ENCODE measurements around the gene FOXN3. TPM values are rescaled to one million over a fixed set of nuclear protein-coding genes. Genes with fewer than 3 reads are reported as not detected.
"Not testable (repeated sequence)": the region's sequence is repeated elsewhere in the genome, so short reads cannot be mapped to it uniquely, and the experiment has no call there.

The FOXN3 gene
- total RNA-seq, 1 donor from 2014 or later: 64.3 TPM

DNA sequence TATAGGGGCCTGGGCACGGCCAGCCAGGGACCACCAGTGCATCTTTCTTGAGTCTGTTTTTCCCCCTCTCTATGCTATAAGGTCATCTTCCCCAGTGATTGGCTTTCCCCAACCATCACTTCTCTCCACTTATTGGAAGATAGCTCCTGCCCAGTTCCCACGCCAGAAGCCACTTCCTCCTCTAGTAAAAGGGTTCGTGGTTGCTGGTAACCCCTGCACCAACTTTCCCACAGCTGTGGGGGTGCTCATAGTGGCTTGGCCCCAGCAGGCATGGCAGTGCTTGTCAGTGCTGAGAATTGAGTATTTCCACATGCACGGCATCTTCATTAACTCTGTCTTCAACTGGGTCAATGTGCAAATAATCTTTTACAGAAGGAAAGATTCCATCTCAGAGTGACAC is 215.4 kb downstream of the FOXN3 start:
- no peak for DNase-seq (ENCODE audit: low spot score)

DNA sequence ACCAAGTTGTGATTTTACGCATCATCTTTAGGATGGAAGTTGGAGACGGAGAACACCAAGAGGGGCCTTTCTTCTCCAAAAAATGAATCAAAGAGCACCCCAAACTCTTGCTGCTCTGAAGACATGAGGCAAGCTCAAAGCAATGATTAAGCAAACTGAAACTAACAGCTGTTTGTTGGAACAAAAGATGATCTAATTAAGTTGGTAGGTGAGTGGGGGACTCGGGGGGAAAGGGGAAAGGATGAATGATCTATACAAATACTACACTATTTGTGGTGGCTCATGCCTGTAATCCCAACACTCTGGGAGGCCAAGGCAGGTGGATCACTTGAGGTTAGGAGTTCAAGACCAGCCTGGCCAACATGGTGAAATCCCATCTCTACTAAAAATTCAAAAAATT is 217.7 kb downstream of the FOXN3 start:
- not testable (repeated sequence) for DNase-seq (ENCODE audit: low spot score)

DNA sequence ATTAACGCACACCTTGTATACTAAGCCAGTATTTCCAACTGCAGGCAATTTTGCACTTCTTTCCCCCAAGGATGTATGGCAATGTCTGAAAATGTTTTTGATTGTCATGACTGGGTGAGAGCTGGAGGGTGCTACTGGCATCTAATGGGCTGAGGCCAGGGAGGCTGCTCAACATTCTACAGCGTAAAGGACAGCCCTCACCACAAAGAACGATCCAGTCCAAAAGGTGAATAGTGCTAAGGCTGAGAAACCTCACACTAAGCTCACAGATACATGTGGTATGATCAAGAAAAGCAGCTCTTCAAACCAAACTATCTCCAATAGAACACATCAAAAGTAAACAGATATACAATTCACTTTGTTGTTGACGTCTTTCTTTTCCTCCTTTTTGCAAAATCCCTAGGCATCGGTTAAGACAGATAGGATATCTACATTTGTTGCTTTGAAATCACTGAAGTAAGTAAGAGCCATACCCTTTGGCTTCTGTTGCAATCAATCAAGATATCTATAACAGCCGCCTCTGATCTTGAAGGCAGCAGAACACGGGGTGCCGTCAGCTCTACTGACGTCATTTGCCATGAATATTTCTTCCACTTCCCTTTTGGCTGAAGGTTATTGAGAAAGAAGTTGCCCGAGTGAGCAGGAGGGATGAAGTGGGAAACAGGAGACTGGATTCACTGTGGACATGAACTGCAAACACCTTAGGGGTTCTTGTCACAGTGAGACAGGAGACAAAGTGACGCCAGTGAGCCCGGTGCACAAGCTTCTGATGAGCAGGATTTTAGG is 218.3 kb downstream of the FOXN3 start:
- DNase-seq (ENCODE audit: low spot score): peak; percentile 52

DNA sequence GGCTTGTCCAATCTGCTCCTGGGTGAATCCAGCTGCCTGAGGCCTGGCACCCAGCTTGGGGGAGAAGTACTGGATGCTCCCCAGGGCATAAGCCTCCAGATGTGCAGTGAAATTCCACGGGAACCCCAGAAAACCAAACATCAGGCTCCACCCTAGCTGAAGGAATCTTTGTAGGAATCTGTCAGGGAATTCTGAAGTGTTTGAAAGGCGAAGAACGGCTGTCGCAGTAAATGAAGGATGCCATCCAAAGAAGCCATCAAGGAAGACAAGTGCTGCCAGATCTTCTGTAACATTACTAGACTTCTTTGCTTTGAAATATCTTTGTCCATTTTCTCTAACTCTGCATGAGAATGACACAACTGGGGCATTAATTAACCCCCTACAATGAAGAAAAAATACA is 219.4 kb downstream of the FOXN3 start:
- no peak for DNase-seq (ENCODE audit: low spot score)

DNA sequence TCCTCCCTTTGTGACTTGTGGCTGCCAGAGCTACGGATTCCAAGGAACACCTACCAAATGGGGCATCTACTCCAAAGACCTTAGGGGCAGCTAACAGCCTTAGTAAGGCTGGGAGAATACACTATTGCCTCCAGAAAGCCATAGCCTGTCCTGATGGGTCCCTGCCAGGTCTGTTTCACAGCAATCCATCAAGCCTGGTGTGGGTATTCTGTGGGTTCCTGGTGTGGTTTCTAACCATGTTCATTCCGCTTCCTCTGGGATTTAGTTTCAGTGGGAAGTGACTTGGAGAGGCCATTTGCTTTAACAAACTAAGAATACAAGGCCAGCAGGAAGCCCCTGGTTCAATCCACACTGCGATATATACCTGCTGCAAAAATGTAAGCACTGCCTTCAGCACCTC is 220.5 kb downstream of the FOXN3 start:
- DNase-seq (ENCODE audit: low spot score): no peak

DNA sequence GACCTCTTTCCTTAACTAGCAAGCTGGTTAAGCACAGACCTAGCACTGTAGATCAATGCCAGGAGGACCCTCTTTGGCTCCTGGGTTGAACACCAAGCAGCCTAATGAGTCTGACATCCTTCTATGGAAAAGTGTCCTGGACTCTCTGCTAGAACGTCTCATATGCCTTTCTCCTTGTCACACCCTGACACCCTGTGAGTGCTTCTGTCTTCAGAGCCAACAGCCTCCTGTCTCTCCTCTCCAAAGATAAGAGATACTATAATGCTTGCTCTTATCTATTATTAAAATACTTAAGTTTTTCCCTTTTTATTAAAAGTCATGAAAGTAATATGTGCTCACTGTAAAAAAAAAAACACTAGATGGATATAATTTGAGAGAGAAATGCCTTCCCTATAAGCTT is 222.7 kb downstream of the FOXN3 start:
- no peak for DNase-seq (ENCODE audit: low spot score)

DNA sequence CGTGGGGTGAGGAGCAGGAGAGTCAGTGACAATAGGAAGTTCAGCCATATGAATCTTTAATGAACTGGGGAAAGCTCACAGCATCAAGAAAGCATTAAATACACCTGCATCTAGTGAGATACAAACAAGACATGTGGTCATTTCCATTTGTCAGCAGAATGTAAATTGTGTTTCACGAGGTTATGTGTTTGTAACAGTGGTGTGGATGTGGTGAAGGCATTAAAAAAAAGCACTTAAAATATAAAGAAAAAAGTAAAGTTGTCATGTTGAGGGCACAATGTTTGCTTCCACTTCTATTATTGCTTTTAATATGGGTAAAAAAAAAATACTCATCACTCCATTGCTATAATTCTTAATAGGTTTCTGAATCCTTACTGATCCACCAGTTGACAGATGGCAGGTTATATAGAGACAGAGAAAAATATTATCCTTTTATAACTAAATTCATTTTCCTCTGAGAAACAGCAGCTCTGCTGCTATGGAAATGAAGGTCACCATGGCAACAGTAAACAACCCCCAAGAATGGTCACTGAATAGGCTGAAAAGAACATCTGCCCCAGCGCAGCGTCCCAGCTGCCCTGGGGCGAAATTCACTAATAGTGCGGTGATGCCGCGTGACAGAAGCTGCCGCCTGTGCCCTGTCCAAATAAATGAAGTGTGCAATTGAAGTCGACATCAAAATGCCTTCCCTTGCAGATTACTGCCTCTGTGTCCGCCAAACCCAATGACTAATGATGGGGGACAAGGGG is 226.1 kb downstream of the FOXN3 start:
- no peak for DNase-seq (ENCODE audit: low spot score)

DNA sequence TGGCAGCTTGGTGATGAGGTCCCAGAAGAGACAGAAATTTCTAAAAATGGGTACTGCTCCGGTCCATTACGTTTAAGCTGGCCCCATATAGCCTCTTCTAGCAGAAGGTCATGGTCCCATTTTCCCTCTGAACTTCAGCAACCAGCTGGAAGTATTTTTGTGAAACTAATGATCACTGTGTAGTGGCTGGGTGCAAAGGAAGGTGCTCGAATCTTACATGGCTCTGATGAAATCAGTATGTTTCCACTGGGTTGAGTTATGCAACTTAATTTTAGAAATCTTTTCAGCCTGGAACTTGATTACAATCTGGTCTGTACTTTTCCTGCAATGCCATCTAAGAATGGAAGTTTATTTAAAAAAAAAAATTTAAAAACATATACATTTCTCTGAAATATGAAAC is 228.5 kb downstream of the FOXN3 start:
- no peak for DNase-seq (ENCODE audit: low spot score)

DNA sequence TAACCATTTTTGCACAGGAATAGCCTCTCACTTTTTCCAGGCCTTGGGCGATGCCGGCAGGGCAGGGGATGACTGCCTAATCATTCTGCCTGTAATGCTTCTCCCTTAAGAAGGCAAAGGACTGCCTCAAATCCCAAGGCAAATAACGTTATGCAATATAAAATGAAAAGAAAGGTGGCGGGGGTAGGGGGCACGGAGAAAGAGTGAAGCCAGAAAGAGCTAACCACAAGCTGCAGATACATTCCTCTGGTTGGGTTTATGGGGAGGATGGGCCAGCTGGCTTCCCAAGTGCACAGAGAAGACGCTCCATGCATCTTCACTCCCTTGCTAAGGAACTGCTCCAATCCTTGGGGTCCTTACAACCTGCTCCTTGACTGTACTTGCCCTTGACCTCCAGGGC is 229.5 kb downstream of the FOXN3 start:
- DNase-seq (ENCODE audit: low spot score): no peak

DNA sequence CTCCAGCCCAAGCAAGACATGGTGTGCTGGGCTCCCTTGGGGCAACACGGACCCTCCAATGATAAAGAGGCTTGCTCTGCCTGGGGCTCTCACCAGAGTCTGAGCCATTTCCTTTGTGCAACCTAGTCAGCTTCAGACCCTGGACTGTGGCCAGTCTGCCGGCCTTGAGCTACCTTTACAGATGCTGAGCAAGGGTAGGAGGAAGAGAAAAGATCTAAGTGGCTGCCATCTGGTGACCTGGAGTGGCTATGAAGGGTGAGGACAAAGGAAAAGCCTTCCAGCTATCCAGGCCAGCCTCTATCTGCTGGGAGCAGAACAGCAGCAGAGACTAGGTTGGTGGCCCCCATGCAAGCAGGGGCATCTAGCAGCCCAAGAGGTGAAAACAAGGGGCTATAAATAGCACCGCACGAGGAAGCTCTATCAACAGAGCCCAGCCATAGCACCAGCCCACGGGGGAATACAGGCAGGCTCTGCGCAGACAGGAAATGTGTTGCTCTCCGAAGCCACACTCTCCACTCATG is 230.1 kb downstream of the FOXN3 start:
- no peak for DNase-seq (ENCODE audit: low spot score)

DNA sequence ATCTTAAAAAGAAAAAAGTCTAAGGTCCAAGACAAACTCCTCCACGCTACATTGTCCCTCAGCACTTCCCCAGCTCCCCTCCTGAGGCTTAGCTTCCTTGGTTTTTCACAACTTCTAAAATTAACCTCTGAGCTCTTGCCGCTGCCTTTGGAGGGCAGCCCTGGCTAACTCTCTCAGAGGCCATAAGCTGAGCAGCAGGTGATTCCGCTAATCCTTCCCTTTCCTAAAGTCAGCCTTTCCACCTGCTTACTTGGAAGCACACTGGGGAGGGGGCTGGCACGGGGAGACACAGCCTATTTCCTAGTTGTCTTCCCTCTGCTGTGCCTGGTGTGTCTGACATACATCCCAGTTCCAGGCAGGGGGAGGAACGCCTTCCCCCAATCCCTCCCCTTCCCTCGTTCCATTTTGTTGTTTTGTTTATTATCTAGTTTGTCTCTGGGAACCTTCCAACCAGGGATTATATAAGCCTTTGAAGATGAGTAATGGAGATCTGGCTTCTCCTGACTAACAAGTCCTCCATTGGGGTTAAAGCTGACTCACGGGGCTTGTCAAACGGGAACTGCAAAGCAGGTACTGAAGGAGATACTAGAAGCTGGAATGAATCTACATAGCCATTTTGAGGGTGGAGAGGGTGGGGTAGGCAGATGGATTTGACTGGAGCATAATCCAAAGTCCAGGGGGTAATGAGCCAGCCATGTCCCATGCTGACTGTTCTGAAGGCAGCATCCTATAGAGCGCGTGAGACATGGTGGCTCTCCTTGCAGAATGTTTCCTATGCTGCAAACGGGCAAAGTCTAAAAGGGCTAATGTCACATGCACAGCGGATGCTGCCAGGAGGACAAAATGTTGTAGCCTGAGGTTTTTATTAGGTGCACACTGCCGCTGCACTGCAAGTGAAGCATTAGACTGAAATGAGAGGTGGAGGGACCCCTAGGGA is 230.8 kb downstream of the FOXN3 start:
- peak; percentile 90 for DNase-seq (ENCODE audit: low spot score)

DNA sequence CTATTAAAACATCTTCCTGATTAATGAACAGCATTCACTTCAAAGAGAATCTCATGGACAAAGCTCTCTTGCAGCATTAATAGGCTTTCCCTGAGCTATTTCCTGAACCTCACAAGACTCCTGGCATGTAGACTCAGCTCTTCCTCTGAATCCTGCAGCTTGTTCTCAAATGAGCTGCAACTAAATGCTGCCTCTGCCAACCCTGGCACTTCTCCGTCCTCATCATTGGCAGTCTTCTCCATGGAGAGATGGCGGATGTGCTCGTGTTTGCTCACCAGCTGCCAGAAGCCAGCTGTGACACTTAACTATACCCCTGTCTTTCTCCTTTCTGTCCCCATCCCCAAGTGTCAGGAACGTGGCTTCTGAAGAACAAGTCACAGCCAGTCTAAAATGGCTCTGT is 232.1 kb downstream of the FOXN3 start:
- peak; percentile 47 for DNase-seq (ENCODE audit: low spot score)

DNA sequence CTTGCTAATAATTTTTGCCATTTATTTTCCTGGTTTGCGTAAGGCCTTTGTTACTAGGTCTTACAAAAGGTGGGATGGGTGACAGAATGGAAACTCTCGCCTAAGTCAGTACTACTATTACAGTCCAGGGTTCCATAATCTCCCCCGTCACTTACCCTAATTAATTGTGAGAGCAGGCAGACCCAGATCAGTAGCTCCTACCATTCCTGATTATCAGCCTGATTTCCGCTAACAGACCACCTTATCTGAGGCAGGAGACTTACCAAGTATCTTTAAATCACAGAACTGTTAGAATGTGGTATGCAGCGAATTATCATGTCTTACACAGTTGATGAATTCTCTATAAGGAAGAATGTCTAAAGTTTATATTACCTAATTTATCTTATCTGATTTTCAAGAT is 234.7 kb downstream of the FOXN3 start:
- no peak for DNase-seq (ENCODE audit: low spot score)

DNA sequence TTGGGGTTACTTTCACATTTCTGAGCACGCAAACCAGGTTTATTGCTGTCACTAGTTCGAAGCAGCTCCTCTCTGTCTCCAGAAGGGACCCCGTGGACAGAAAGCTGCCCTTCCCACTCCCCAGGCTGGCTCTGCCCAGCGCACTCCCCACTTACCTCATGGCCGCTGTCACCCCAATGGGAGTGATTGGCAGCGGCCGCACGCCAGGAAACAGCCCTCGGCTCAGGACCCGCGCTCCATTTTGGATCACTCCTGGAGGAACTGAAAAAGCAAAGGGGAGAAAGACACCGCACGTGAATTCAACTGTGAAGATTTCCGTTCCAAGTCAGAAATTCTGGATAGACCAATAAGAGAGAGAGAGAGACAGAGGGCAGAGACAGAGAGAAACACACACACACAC is 236.5 kb downstream of the FOXN3 start:
- DNase-seq (ENCODE audit: low spot score): no peak

DNA sequence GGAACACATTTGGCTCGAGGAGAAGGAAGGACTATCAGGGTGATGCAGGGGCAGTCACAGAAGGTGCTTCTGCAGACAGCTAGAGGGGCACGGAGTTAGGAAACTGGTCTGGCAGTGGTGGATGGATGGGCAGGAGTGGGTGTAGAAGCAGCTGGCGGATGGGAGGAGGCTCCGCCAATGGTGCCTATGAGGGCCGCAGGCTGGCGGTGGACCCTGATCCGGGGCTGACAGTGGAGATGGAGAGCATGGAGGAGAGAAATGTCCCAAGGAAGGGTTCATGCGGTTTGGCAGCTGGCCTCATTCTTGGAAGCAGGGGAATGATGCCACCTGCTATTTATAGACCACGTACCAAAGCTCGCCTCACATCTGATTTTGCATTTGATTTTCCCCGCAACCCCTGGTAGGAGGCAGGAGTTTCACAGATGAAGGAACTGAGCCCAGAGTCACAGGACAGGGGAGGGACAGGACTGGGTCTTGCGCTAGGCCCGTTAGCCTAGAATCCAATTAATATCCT is 237.1 kb downstream of the FOXN3 start:
- no peak for DNase-seq (ENCODE audit: low spot score)

DNA sequence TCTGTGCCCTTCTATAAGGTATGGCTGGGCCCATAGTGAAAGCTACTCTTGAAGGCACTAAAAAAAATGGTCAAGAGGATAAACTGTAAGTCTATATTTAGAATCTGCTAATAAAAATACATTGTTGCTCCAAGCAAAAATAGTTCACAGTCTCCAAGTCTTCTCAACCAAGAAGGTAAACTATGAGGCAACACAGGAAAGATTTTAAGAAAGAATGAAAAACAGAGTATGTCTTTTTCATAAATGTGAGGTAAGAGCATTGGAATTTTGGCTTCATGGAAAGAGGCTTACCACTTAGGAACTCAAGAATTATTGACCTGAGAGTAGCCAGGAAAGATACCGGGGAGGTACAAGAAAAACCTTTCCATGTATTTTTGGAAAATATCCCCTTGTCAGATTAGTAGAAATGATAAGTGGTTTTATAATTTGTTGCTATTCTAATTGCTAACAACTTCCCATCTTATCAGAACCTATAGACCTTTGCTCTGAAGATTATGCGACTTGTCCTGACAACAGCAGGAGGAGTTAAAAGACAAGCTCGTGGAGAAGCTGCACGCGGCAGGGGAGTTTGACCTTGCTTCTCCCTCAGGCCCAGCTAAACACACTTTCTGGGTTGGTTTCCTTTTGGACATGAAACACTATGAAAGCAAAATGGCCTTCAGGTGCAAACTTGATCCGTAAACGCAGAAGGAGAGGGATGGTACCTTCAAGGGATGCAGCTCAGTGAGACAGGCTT is 238.1 kb downstream of the FOXN3 start:
- no peak for DNase-seq (ENCODE audit: low spot score)

DNA sequence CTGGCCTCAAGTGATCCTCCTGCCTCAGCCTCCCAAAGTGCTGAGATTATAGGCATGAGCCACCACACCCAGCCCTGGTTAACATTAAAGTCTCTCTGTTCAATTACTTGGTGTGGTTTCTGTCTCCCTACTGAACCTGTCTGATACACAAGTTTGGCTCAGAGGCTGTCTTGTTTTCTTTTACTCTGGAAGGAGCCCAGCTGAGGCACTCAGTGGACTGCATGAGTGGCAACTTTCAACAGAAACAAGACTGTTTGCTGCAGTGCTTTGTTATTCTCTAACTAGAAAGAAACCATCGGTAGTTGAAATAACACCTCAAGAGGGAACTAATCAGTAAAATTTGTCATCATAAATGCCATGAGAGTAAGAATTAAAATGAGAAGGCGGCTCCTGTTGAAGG is 238.7 kb downstream of the FOXN3 start:
- DNase-seq (ENCODE audit: low spot score): no peak

DNA sequence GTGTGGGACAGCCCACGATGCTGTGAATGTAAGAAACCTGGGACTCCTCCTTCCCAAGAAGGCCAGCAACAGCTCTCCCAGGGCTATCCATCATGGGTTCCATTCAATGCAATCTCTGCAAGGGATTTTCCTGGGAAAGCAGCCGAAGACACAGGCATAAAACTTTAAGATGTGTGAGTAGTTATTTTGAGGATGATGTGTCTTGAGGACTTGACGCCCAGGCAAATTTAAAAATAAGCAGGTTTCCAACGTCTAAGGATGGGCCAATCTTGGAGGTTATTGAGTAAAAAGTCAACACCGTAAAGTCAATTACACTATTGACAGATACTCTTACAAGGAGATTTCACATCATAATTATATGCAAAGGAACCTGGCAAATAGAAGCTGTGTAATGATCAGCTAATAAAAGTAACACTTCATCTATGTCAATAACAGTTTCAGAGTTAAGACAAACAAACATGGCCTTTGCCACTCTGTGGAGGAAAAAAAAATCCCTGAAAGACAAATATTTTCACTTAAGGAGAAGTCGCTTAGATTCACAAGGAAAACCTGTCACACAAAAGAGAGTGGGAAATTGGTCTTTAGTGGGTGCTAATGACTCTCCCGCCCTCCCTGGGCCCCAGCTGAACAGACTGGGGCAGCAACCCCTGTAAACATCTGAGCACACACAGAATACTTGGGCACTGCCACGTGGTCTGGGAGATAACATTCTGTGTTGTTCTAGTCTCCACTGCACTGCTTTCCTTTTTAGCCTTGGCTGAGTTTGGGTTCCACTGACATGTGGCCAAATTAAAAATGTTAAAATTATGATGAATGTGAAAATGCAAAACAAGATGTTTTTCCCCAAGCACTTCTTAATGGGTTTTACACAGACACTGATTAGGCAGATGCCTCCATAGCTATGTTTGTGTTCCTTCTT is 240.9 kb downstream of the FOXN3 start:
- no peak for DNase-seq (ENCODE audit: low spot score)

DNA sequence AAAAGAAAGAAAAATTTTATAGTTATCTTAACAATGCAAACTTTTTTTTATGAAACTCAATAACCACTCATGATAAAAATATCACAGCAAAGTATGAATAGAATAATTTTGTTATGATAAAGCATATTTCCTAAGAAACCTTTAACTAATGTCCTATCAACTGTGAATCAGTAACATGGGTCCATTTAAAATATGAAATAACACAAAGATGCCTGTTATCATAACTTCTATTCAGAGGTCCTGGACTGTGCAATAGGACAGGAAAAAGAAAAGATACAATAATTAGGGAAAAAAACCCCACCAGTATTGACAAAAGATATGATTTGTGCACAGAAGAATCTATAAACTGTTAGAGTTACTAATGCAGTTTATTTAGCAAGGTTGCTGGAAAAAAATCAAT is 245.4 kb downstream of the FOXN3 start:
- DNase-seq (ENCODE audit: low spot score): no peak

DNA sequence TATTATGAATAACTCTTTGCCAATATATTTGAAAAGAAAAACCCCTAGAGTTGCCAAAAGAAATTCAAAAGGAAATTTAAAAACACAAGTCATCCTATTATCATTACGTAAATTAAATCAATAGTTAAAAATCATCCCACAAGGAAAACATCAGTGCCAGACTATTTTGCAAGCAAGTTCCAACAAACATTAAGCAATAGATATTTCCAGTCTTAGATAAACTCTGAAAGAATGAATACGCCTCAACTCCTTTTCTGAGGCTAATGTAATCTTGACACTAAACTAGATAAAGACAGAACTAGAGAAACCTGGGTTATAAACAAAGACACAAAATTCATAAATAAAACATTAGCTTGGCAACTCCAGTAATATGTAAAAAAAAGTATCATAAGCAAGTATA is 245.9 kb downstream of the FOXN3 start:
- DNase-seq (ENCODE audit: low spot score): no peak
